Fibroblast of pulmonary artery (primary cell): ENCODE results near the gene MAP3K4.

Source experiments
- DNase-seq: peaks from one replicate; pipeline ENCODE4 v3.0.0-alpha.2; 2010; ENCODE audit warnings: low read depth
- H3K4me3 ChIP-seq: replicated peaks from 2 replicates; pipeline ENCODE4 v1.5.1; 2011; ENCODE audit warnings: low read depth, mild to moderate bottlenecking, control low read depth, low read length, moderate library complexity
- TF ChIP-seq, protein P1 (sequence below): IDR thresholded peaks from 2 replicates; pipeline ENCODE4 v1.5.1; 2011; ENCODE audit warnings: mild to moderate bottlenecking, control low read depth, low read length, inconsistent platforms; ENCODE audit errors: missing control alignments

The MAP3K4 gene

GRCh38 chr6:161139304-161139765 lies 147.8 kb downstream of the MAP3K4 start:
- DNase-seq, result no peak
- H3K4me3 ChIP-seq, result no peak overlapping the region
- TF ChIP-seq, protein P1, sequence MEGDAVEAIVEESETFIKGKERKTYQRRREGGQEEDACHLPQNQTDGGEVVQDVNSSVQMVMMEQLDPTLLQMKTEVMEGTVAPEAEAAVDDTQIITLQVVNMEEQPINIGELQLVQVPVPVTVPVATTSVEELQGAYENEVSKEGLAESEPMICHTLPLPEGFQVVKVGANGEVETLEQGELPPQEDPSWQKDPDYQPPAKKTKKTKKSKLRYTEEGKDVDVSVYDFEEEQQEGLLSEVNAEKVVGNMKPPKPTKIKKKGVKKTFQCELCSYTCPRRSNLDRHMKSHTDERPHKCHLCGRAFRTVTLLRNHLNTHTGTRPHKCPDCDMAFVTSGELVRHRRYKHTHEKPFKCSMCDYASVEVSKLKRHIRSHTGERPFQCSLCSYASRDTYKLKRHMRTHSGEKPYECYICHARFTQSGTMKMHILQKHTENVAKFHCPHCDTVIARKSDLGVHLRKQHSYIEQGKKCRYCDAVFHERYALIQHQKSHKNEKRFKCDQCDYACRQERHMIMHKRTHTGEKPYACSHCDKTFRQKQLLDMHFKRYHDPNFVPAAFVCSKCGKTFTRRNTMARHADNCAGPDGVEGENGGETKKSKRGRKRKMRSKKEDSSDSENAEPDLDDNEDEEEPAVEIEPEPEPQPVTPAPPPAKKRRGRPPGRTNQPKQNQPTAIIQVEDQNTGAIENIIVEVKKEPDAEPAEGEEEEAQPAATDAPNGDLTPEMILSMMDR, result no peak

DNA sequence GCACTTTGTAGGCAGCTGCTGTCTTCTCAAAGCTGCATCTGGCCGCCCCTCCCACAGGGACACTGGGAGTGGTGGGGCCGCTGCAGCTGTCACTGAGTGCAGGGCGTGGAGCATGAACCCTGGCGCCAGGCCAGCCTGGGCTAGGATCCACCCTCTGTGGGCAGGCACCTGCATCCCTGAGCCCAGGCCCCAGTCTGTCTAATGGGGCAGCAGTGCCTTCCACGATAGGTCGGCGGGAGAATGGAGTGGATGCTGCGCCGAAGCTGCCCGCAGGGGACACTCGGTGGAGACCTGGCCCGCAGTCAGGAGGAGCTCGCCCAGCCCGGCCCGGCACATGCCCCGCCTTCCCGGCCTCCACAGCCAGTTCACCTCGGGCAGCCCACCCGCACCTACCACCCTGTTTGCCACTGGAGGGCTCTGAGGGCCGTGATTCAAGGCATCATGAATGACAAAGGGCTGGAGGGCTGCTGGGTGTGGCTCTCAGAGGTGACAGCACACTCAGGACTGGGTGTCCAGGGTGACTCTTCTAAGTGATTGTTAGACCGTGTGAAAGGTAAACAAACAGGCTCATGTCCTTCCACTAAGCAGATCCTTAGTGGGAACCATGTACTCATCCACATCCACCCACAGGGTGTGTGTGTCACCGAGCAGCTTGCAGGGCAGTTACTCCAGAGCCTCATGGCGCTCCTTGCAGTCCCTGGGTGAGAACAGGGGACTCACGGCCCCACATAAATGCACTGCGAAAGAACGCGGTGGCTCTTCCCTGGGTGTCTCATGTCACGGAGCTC lies 148.4 kb downstream of the MAP3K4 start:
- no peak for DNase-seq
- TF ChIP-seq, protein P1, result no peak
- H3K4me3 ChIP-seq, result no peak overlapping the region

GRCh38 chr6:161140554-161140875 lies 148.9 kb downstream of the MAP3K4 start:
- no peak for DNase-seq
- TF ChIP-seq, protein P1, result no peak
- H3K4me3 ChIP-seq, result no peak overlapping the region

DNA sequence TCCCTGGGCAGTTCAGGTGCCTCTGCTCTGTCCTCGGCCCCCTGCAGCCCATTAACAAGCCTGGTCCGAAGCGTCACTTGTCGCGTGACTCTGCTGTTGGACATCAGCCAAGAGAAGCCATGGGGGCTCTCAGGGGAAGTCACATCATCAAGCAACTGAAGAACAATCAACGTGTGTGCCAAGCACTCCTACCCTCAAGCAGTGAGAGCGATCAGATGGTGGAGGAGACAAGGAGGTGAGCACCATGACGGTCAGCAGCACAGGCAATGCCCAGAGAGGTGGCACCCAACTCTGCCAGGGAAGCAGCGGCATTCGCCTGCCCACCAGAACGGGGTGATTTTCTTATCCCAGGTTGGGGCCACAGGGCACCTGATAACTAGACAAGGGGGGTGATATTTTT lies 149.6 kb downstream of the MAP3K4 start:
- DNase-seq, result peak; percentile 3
- TF ChIP-seq, protein P1, result no peak
- no peak overlapping the region for H3K4me3 ChIP-seq

DNA sequence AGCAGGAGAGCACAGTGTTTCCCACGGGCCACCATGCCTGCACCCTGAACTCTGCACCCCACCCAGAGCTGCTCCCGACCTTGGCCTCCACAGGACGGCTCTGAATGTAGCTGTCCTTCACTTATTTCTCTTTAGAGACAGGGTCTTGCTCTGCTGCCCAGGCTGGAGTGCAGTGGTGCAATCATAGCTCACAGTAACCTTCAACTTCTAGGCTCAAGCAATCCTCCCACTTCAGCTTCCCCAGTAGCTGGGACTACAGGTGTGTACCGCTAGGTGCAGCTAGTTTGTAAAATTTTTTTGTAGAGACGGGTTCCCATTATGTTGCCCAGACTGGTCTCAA lies 151.4 kb downstream of the MAP3K4 start:
- no peak for DNase-seq
- no peak overlapping the region for H3K4me3 ChIP-seq
- TF ChIP-seq, protein P1, result no peak

GRCh38 chr6:161143663-161144430 lies 152.3 kb downstream of the MAP3K4 start:
- DNase-seq, result no peak
- TF ChIP-seq, protein P1, result no peak
- no peak overlapping the region for H3K4me3 ChIP-seq
